Measurements from ENCODE around the gene ZNF622.

ZNF622 gene

DNA sequence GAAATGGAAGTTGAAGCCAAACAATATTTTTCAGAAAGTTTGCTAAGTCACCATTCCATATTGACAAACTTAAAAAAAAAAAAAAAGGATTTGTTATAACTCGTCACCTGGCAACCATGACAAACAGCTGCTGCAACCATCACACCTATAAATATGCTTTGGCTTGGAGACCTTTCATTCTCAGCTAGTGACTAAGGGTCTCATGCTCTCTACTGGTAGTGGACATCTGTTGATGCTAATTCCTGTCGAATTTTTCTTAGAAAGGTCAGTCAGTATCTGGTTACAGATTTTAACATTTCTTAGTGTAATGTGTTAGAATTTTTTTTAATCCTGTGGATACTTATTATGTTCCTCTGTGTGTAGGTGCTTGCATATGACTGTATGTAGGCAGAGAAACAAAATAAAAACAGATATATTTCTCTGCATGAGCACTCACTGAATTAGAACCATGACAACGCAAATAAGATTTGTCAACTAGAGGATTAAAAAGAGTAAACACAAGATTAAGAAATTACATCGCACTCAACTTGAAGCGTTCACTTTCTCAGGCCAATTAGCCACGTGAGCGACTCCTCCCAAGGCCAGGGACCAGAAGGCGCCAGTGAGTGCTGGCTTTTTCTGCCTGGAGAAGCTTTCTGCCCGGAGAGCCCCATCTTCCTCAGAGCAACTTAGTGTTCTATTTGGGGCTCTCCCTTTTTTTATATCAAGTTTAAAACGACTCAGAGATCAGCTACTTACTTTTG is 27.0 kb upstream of the ZNF622 start:
- TF ChIP-seq, protein P1, sequence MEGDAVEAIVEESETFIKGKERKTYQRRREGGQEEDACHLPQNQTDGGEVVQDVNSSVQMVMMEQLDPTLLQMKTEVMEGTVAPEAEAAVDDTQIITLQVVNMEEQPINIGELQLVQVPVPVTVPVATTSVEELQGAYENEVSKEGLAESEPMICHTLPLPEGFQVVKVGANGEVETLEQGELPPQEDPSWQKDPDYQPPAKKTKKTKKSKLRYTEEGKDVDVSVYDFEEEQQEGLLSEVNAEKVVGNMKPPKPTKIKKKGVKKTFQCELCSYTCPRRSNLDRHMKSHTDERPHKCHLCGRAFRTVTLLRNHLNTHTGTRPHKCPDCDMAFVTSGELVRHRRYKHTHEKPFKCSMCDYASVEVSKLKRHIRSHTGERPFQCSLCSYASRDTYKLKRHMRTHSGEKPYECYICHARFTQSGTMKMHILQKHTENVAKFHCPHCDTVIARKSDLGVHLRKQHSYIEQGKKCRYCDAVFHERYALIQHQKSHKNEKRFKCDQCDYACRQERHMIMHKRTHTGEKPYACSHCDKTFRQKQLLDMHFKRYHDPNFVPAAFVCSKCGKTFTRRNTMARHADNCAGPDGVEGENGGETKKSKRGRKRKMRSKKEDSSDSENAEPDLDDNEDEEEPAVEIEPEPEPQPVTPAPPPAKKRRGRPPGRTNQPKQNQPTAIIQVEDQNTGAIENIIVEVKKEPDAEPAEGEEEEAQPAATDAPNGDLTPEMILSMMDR (IDR thresholded peaks at IDR 0.05; ENCODE audit: low read depth, low read length) = no peak
- no peak for DNase-seq
- Histone ChIP-seq H3K36me3 (no peaks in the 10 kb centered on the region), H3K9me3 (no peaks in the 10 kb centered on the region), H3K27me3 (no peaks in the 10 kb centered on the region), H3K4me3 (ENCODE audit: low read depth, low read length) (no peak overlapping the region), H3K4me1 (no peaks in the 10 kb centered on the region; the same call in 1 of the 2 replicates)

DNA sequence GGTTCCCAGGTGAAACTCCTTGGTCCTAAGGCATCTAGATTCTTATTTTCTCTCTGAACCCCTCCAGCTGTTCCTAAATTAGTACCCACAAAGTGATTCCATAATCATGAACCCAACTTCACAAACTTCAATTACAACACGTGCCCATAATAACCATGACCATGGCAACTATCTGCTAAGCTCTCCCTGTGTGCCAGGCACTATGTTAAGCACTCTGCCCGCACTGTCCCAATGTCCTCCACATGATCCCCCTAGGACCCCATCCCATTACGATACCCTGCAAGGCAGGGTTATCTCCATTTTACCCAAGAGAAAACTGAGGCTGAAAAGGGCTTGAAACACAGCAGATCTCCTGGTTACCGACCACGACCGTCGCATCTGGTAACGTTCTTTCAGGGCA is 25.3 kb upstream of the ZNF622 start:
- no peaks in the 10 kb centered on the region for H3K9me3 ChIP-seq
- TF ChIP-seq, protein P1 (IDR thresholded peaks at IDR 0.05; ENCODE audit: low read depth, low read length) = no peak

DNA sequence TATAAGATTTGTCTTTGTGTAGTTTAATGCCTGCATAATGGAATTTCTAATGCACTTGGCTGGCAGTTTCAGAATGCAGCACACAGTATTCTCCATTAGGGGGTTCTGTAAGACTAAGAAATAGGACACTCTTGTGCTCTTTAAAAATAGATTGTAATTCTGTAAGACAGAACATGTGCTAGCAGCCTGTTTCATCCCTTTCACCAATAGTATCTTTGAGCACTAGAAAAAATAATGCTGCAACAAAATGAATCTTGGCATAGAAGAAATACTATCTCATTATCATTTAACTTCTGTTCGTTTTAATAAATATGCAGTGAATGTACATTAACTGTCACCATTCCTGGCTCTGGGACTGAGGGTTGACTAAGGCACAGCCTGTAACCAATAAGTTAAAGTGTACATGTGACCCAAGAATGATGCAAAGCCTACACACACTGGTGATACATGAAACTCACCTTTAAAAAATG is 23.8 kb upstream of the ZNF622 start:
- Histone ChIP-seq H3K36me3 (no peaks in the 10 kb centered on the region), H3K27me3 (no peaks in the 10 kb centered on the region), H3K4me1 (no peaks in the 10 kb centered on the region; the same call in 1 of the 2 replicates), H3K9me3 (no peaks in the 10 kb centered on the region), H3K4me3 (ENCODE audit: low read depth, low read length) (no peak overlapping the region)
- TF ChIP-seq, protein P1 (IDR thresholded peaks at IDR 0.05; ENCODE audit: low read depth, low read length) = peak; percentile 81
- no peak for DNase-seq

More for the DNA sequence above, 25.3 kb upstream of the ZNF622 start:
- no peak for DNase-seq
- Histone ChIP-seq H3K4me3 (ENCODE audit: low read depth, low read length) (no peak overlapping the region), H3K4me1 (no peaks in the 10 kb centered on the region; the same call in 1 of the 2 replicates), H3K36me3 (no peaks in the 10 kb centered on the region), H3K27me3 (no peaks in the 10 kb centered on the region)

DNA sequence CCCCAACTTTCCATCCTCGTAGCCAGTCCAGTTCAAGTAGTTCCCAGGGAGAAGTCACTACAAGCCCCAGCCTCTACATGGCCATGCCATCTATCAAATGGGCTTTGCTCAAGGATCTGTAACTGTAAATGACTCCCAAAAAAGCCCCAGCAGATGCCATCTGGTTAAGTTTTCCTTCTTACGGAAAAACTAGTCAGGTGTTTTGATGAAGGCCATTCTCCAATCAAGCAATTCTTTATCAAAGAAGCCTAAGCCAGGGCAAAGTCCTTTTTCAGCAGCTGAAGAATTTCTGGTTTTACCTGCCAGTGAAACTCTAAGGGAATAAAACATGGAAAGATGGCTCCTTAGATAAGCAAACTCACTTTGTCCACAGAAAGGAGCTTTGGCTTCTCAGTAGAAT is 21.9 kb upstream of the ZNF622 start:
- H3K4me1 ChIP-seq = no peaks in the 10 kb centered on the region; the same call in 1 of the 2 replicates
- H3K36me3 ChIP-seq = no peaks in the 10 kb centered on the region
- no peak for DNase-seq
- no peaks in the 10 kb centered on the region for H3K9me3 ChIP-seq
- TF ChIP-seq, protein P1 (IDR thresholded peaks at IDR 0.05; ENCODE audit: low read depth, low read length) = no peak
- no peaks in the 10 kb centered on the region for H3K27me3 ChIP-seq
- H3K4me3 ChIP-seq (ENCODE audit: low read depth, low read length) = no peak overlapping the region

DNA sequence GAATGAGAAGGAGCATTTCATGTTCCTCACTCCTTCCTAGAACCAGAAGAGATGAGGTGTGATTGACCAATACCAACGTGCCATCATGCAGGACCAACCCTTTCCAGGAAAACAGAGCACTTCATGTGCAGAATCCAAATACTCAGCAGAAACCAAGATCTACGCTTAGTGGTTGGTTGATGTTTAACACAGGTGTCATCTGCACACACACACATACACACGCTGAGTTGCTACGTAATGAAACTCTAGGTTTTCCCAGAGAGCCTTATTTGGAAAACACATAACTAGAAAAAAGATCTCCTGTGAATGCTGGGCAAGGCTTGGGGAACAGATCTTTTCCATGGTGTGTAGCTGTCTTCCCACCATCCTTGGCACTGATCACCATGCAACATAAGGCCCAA is 21.1 kb upstream of the ZNF622 start:
- no peak overlapping the region for H3K4me3 ChIP-seq (ENCODE audit: low read depth, low read length)
- DNase-seq = no peak
- TF ChIP-seq, protein P1 (IDR thresholded peaks at IDR 0.05; ENCODE audit: low read depth, low read length) = no peak
- H3K27me3 ChIP-seq = no peaks in the 10 kb centered on the region
- H3K36me3 ChIP-seq = no peaks in the 10 kb centered on the region
- H3K9me3 ChIP-seq = no peaks in the 10 kb centered on the region
- no peaks in the 10 kb centered on the region; the same call in 1 of the 2 replicates for H3K4me1 ChIP-seq

DNA sequence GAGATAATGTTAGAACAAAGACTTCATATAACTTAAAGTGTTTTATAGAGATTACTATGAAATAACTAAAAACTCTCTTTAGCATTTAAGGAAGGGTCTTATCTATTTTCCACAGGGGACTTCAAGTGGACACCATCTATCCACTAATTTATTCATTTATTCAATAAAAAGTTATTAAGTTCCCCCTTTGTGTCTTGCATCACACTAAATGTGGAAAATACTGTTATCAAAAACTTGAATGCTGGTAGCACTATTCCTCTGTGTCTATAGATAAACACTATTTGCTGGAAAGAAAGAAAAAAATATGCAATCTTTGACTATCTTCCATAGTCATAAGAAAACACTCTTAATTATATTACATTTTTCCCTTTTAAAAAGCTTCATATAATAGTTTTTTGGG is 20.1 kb upstream of the ZNF622 start:
- H3K27me3 ChIP-seq = no peaks in the 10 kb centered on the region
- H3K4me1 ChIP-seq = no peaks in the 10 kb centered on the region; the same call in 1 of the 2 replicates
- DNase-seq = no peak
- TF ChIP-seq, protein P1 (IDR thresholded peaks at IDR 0.05; ENCODE audit: low read depth, low read length) = no peak
- no peak overlapping the region for H3K4me3 ChIP-seq (ENCODE audit: low read depth, low read length)
- H3K9me3 ChIP-seq = no peaks in the 10 kb centered on the region
- no peaks in the 10 kb centered on the region for H3K36me3 ChIP-seq

Data from BE2C (cell line).